CD4-positive, alpha-beta T cell (primary cell): ENCODE results near the gene IBTK. TPM values are rescaled to one million over a fixed set of nuclear protein-coding genes. Genes with fewer than 3 reads are reported as not detected.
"Not testable (repeated sequence)": the region's sequence is repeated elsewhere in the genome, so short reads cannot be mapped to it uniquely, and the experiment has no call there.

Experiments
- ATAC-seq: fragments of 200-7000 bp; cut with Tn5 transposase; one replicate; pipeline ENCODE4 v1.10.0; 2022; ENCODE audit warnings: mild to moderate bottlenecking; ENCODE audit not compliant: poor library complexity
- CTCF ChIA-PET: fragments of 350-600 bp; sonication (Branson Sonifier 250); formaldehyde crosslinking; loops from one replicate; lab custom pipeline; 2021; ENCODE audit warnings: antibody characterized with exemption, inconsistent platforms; lab: Charles Lee
- POLR2A ChIA-PET: fragments of 350-600 bp; sonication (Branson Sonifier 250); formaldehyde crosslinking; loops from one replicate; lab custom pipeline; 2021; ENCODE audit warnings: antibody characterized with exemption, inconsistent platforms; lab: Charles Lee
- DNase-seq, 14 experiments: peaks; one replicate each; pipeline ENCODE4 v3.0.0-alpha.2; 2013 to 2020; ENCODE audit warnings: mixed read lengths in 2 of 14
- H3K27ac ChIP-seq, 2 donors: one replicate each; pipeline versions ENCODE4 v1.5.1 to v1.7.0; 2013; ENCODE audit warnings: low read length in 2 of 2, low read depth in 1 of 2, mild to moderate bottlenecking in 1 of 2
- H3K27me3 ChIP-seq, 2 experiments: 1 replicate in 1 of 2; 2 replicates in 1 of 2; pipeline versions ENCODE4 v1.6.1 to v1.7.0; 2013; ENCODE audit warnings: low read length in 2 of 2, control low read depth in 1 of 2, mild to moderate bottlenecking in 1 of 2, moderate library complexity in 1 of 2; ENCODE audit not compliant: insufficient read depth in 2 of 2, control insufficient read depth in 1 of 2
- H3K36me3 ChIP-seq: one replicate; pipeline ENCODE4 v1.6.1; 2013; ENCODE audit warnings: low read length, control low read depth; ENCODE audit not compliant: insufficient read depth
- H3K4me1 ChIP-seq: one replicate; pipeline ENCODE4 v1.6.1; 2013; ENCODE audit warnings: low read length, control low read depth; ENCODE audit not compliant: insufficient read depth
- H3K4me3 ChIP-seq: one replicate; pipeline ENCODE4 v1.5.1; 2013; ENCODE audit warnings: mild to moderate bottlenecking, low read length, moderate library complexity
- H3K9me3 ChIP-seq, 2 experiments: 1 replicate in 1 of 2; 2 replicates in 1 of 2; pipeline versions ENCODE4 v1.6.1 to v1.7.0; 2013; ENCODE audit warnings: low read length in 2 of 2, mild to moderate bottlenecking in 2 of 2, control low read depth in 1 of 2, moderate library complexity in 1 of 2; ENCODE audit not compliant: control insufficient read depth in 1 of 2, insufficient read depth in 1 of 2
- H3K27ac Mint-ChIP-seq: one replicate; pipeline ENCODE4 v1.8.0; 2020; ENCODE audit warnings: mixed read lengths
- H3K27me3 Mint-ChIP-seq: one replicate; pipeline ENCODE4 v1.8.0; 2021; ENCODE audit warnings: mixed read lengths
- H3K36me3 Mint-ChIP-seq: one replicate; pipeline ENCODE4 v1.8.0; 2021; ENCODE audit warnings: low read depth, mixed read lengths
- H3K4me1 Mint-ChIP-seq: one replicate; pipeline ENCODE4 v1.8.0; 2021; ENCODE audit warnings: low read depth, mixed read lengths
- H3K4me3 Mint-ChIP-seq: one replicate; pipeline ENCODE4 v1.8.0; 2020; ENCODE audit warnings: mild to moderate bottlenecking, mixed read lengths
- H3K9me3 Mint-ChIP-seq: one replicate; pipeline ENCODE4 v1.8.0; 2020; ENCODE audit warnings: mixed read lengths
- intact Hi-C, 2 experiments: fragments of 100-400 bp; cut with DNase I in 1 of 2; cut with micrococcal nuclease in 1 of 2; formaldehyde crosslinking; loops; one replicate each; pipeline versions ENCODE4 v1.15.1 to v1.9.0; 2023 to 2025; cut with DNase I, micrococcal nuclease
- total RNA-seq, 174 experiments: library from RNA in 2 of 174; stranded (reverse) in 2 of 174; gene quantifications; one replicate each; pipeline ENCODE4 v1.2.3 and lab custom pipeline; 2021 to 2026
- TF ChIP-seq, protein P1 (sequence below): fragments of 200-600 bp; IDR thresholded peaks from one replicate; pipeline ENCODE4 v1.8.0; 2022; ENCODE audit warnings: antibody characterized with exemption, mild to moderate bottlenecking

IBTK gene
- total RNA-seq, 2 experiments from 2014 or later, result 11.0 to 11.2 TPM

DNA sequence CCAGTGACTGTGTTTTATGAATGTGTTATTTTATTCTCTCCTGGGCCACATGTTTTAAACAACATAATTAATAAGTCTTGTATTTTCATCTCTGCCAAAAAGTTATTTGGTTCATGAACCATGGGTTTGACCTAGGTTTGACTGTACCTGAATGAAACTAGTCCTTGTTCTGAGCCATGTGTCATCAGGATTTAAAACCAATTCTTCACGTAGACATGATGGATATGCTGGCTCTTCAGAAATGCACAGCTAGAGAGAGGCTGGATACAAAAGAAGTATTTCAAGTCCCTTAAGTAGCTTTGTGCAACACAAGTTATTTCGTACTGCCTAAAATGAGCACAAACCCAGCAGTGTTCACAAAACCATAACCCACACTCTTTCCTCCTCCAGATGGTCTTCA, 116.1 kb downstream of the IBTK start:
- Mint-ChIP-seq H3K4me3 (no peak overlapping the region), H3K9me3 (peaks cover 4% of the 10 kb centered on the region), H3K4me1 (no peaks in the 10 kb centered on the region), H3K27me3 (peaks cover 13% of the 10 kb centered on the region), H3K36me3 (no peaks in the 10 kb centered on the region), H3K27ac (no peak overlapping the region)
- Histone ChIP-seq H3K27me3 (no peaks in the 10 kb centered on the region), H3K4me1 (no peaks in the 10 kb centered on the region), H3K36me3 (no peaks in the 10 kb centered on the region), H3K9me3 (no peaks in the 10 kb centered on the region), H3K27ac (no peak overlapping the region), H3K4me3 (no peak overlapping the region)
- ChIA-PET CTCF (no interaction called here), POLR2A (no interaction called here)
- DNase-seq (no peak), ATAC-seq (no peak)
- intact Hi-C loops, result no loop called here
- TF ChIP-seq, protein P1, sequence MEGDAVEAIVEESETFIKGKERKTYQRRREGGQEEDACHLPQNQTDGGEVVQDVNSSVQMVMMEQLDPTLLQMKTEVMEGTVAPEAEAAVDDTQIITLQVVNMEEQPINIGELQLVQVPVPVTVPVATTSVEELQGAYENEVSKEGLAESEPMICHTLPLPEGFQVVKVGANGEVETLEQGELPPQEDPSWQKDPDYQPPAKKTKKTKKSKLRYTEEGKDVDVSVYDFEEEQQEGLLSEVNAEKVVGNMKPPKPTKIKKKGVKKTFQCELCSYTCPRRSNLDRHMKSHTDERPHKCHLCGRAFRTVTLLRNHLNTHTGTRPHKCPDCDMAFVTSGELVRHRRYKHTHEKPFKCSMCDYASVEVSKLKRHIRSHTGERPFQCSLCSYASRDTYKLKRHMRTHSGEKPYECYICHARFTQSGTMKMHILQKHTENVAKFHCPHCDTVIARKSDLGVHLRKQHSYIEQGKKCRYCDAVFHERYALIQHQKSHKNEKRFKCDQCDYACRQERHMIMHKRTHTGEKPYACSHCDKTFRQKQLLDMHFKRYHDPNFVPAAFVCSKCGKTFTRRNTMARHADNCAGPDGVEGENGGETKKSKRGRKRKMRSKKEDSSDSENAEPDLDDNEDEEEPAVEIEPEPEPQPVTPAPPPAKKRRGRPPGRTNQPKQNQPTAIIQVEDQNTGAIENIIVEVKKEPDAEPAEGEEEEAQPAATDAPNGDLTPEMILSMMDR, result no peak

DNA sequence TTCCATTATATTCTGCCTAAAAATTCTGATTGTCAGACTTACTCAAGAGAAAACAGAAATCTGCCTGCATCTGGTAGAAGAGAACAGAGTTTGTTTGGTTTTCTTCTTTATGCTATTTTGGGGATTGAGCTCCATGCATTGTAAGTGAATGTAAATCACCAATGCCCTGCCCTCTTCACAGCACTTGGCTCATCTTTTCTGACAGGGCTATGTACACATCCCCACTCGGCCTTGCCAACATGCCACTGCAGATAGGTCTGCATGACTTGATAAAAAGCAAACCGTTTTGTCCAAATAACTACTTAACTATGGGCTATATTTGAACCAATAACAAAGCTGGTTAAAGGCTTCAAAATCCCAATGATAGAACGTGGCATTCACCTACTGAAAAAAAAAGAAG, 117.7 kb downstream of the IBTK start:
- Histone ChIP-seq H3K27me3 (no peaks in the 10 kb centered on the region), H3K27ac (no peak overlapping the region), H3K9me3 (no peaks in the 10 kb centered on the region), H3K4me1 (no peaks in the 10 kb centered on the region), H3K36me3 (no peaks in the 10 kb centered on the region), H3K4me3 (no peak overlapping the region)
- no peak overlapping the region for H3K27ac Mint-ChIP-seq
- intact Hi-C loops, result no loop called here
- no peak overlapping the region for H3K4me3 Mint-ChIP-seq
- H3K36me3 Mint-ChIP-seq, result no peaks in the 10 kb centered on the region
- H3K9me3 Mint-ChIP-seq, result peaks cover 4% of the 10 kb centered on the region
- TF ChIP-seq, protein P1, result no peak
- no peaks in the 10 kb centered on the region for H3K4me1 Mint-ChIP-seq
- ChIA-PET CTCF (no interaction called here), POLR2A (no interaction called here)
- no peak for ATAC-seq
- H3K27me3 Mint-ChIP-seq, result peaks cover 13% of the 10 kb centered on the region
- no peak for DNase-seq

DNA sequence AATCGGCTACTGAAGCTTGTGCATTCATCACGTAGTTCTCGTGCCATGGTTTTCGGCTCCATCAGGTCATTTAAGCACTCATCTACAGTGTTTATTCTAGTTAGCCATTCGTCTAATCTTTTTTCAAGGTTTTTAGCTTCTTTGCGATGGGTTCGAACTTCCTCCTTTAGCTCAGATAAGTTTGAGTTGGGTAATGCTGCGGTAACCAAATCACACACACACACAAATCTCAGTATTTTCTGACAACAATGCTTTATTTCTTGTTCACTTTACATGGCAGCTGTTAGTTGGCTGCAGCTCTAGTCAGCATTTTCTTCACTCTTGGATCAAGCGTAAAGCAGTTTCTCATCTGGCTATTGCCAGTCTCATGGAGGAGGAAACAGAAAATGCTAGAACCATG, 118.6 kb downstream of the IBTK start:
- H3K27me3 ChIP-seq, H3K27ac Mint-ChIP-seq, POLR2A ChIA-PET, H3K9me3 Mint-ChIP-seq, H3K4me1 Mint-ChIP-seq, ATAC-seq, intact Hi-C loops, H3K4me3 Mint-ChIP-seq, H3K4me1 ChIP-seq, H3K27ac ChIP-seq, H3K36me3 Mint-ChIP-seq, H3K36me3 ChIP-seq, H3K9me3 ChIP-seq, DNase-seq, CTCF ChIA-PET, H3K4me3 ChIP-seq: not testable (repeated sequence)
- H3K27me3 Mint-ChIP-seq, result peaks cover 13% of the 10 kb centered on the region

DNA sequence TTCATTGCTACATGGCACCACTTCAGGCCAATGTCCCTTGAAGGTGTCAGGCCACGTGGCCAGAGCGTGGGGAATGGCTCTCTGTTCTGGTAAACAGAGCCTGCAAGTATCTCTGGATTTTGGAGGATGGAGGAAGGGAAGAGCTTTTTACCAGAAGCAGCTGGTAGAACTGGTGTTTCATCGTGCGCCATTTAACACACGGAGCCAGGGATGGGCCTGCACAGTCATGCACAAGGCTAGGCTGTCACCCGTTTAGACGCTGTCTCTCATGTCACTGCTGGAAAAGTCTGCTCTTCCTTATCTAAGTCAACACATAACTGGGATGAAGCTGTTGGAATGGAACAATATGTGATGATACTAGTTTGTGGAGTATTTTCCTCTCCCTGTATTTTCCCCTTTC, 123.9 kb downstream of the IBTK start:
- POLR2A ChIA-PET, result no interaction called here
- no peaks in the 10 kb centered on the region for H3K36me3 Mint-ChIP-seq
- no peak for ATAC-seq
- intact Hi-C loops, result no loop called here
- CTCF ChIA-PET, result no interaction called here
- H3K27ac ChIP-seq, result no peak overlapping the region
- no peaks in the 10 kb centered on the region for H3K27me3 ChIP-seq
- TF ChIP-seq, protein P1, result no peak
- peaks cover 5% of the 10 kb centered on the region for H3K9me3 Mint-ChIP-seq
- H3K4me1 Mint-ChIP-seq, result no peaks in the 10 kb centered on the region
- no peak overlapping the region for H3K27ac Mint-ChIP-seq
- no peak overlapping the region for H3K4me3 Mint-ChIP-seq
- peaks cover 0 to 5% of the 10 kb centered on the region in 2 experiments for H3K9me3 ChIP-seq
- no peak overlapping the region for H3K4me3 ChIP-seq
- peaks cover 9% of the 10 kb centered on the region for H3K27me3 Mint-ChIP-seq
- H3K36me3 ChIP-seq, result no peaks in the 10 kb centered on the region
- DNase-seq, result no peak
- H3K4me1 ChIP-seq, result no peaks in the 10 kb centered on the region
